HL-60 (cell line): ENCODE data around the gene EMD.

Experiments
- DNase-seq, 2 experiments: peaks; one replicate each; pipeline ENCODE4 v3.0.0-alpha.2; 2010 to 2020; ENCODE audit warnings: low read depth in 1 of 2, low spot score in 1 of 2
- H3K27ac ChIP-seq: fragments of 250-450 bp; sonication (Bioruptor Pico); replicated peaks from 2 replicates; pipeline ENCODE4 v1.5.1; 2020; ENCODE audit warnings: mild to moderate bottlenecking, moderate library complexity
- H3K27me3 ChIP-seq: fragments of 250-450 bp; sonication (Bioruptor Pico); 2 replicates; pipeline ENCODE4 v1.5.1; 2021; ENCODE audit warnings: mild to moderate bottlenecking, moderate library complexity; ENCODE audit not compliant: insufficient read depth, poor library complexity, severe bottlenecking
- H3K4me3 ChIP-seq: replicated peaks from 2 replicates; pipeline ENCODE4 v1.5.1; 2011; ENCODE audit warnings: mild to moderate bottlenecking, control low read depth, low read length; ENCODE audit not compliant: insufficient read depth
- GABPA ChIP-seq: IDR thresholded peaks from 2 replicates; pipeline ENCODE4 v1.6.1; 2012; ENCODE audit warnings: low read depth
- POLR2AphosphoS5 ChIP-seq: IDR thresholded peaks from 2 replicates; pipeline ENCODE4 v1.6.1; 2012; ENCODE audit warnings: low read depth
- REST ChIP-seq: IDR thresholded peaks from 2 replicates; pipeline ENCODE4 v1.6.1; 2012; ENCODE audit warnings: low read depth; ENCODE audit not compliant: insufficient replicate concordance
- SPI1 ChIP-seq: IDR thresholded peaks from 2 replicates; pipeline ENCODE4 v1.6.1; 2012; ENCODE audit warnings: low read depth, mild to moderate bottlenecking, borderline replicate concordance
- TF ChIP-seq, protein P1 (sequence below): IDR thresholded peaks from one replicate; pipeline ENCODE4 v1.5.1; 2011; ENCODE audit warnings: low read length, control low read depth, inconsistent platforms; ENCODE audit not compliant: insufficient read depth

EMD gene

GRCh38 chrX:154359362-154360154 lies 19.5 kb upstream of the EMD start:
- no peak for TF ChIP-seq POLR2AphosphoS5
- no peak for TF ChIP-seq REST
- no peak for TF ChIP-seq SPI1
- TF ChIP-seq, protein P1, sequence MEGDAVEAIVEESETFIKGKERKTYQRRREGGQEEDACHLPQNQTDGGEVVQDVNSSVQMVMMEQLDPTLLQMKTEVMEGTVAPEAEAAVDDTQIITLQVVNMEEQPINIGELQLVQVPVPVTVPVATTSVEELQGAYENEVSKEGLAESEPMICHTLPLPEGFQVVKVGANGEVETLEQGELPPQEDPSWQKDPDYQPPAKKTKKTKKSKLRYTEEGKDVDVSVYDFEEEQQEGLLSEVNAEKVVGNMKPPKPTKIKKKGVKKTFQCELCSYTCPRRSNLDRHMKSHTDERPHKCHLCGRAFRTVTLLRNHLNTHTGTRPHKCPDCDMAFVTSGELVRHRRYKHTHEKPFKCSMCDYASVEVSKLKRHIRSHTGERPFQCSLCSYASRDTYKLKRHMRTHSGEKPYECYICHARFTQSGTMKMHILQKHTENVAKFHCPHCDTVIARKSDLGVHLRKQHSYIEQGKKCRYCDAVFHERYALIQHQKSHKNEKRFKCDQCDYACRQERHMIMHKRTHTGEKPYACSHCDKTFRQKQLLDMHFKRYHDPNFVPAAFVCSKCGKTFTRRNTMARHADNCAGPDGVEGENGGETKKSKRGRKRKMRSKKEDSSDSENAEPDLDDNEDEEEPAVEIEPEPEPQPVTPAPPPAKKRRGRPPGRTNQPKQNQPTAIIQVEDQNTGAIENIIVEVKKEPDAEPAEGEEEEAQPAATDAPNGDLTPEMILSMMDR: no peak
- no peak for TF ChIP-seq GABPA
- Histone ChIP-seq H3K27ac (no peak overlapping the region), H3K27me3 (no peaks in the 10 kb centered on the region), H3K4me3 (no peak overlapping the region)
- peak in 1 of 2 experiments; percentile 30 for DNase-seq

GRCh38 chrX:154360155-154360713 lies 18.9 kb upstream of the EMD start:
- TF ChIP-seq POLR2AphosphoS5: no peak
- TF ChIP-seq, protein P1: no peak
- no peak for TF ChIP-seq GABPA
- H3K27me3 ChIP-seq: no peaks in the 10 kb centered on the region
- H3K4me3 ChIP-seq: no peak overlapping the region
- DNase-seq: peak in 1 of 2 experiments; percentile 37
- no peak overlapping the region for H3K27ac ChIP-seq

GRCh38 chrX:154362085-154362742 lies 16.9 kb upstream of the EMD start:
- Histone ChIP-seq H3K4me3 (no peak overlapping the region), H3K27me3 (no peaks in the 10 kb centered on the region), H3K27ac (no peak overlapping the region)
- TF ChIP-seq GABPA: no peak
- TF ChIP-seq SPI1: no peak
- TF ChIP-seq POLR2AphosphoS5: no peak
- TF ChIP-seq, protein P1: no peak
- TF ChIP-seq REST: no peak
- DNase-seq: peak in 1 of 2 experiments; percentile 36
